CD4-positive, CD25-positive, alpha-beta regulatory T cell (primary cell): ENCODE measurements around the gene THBS1. TPM values are rescaled to one million over a fixed set of nuclear protein-coding genes. Genes with fewer than 3 reads are reported as not detected.

Experiments
- ATAC-seq, 2 donors: fragments of 150-1000 bp; cut with Tn5 transposase; one replicate each; pipeline ENCODE4 v1.10.0; 2021; ENCODE audit warnings: low read depth in 2 of 2, moderate number of reproducible peaks in 2 of 2, moderate library complexity in 1 of 2
- DNase-seq, 3 donors: peaks; one replicate each; pipeline versions ENCODE4 v3.0.0 to v3.0.0-alpha.2; 2012 to 2022; ENCODE audit warnings: mixed read lengths in 1 of 3
- H3K27ac ChIP-seq: one replicate; pipeline ENCODE4 v1.7.0; 2013; ENCODE audit warnings: mild to moderate bottlenecking, low read length; ENCODE audit not compliant: insufficient read depth, poor library complexity, severe bottlenecking
- H3K27me3 ChIP-seq: one replicate; pipeline ENCODE4 v1.7.0; 2013; ENCODE audit warnings: low read length; ENCODE audit not compliant: control insufficient read depth, insufficient read depth
- H3K36me3 ChIP-seq: one replicate; pipeline ENCODE4 v1.7.0; 2013; ENCODE audit warnings: mild to moderate bottlenecking, low read length, moderate library complexity; ENCODE audit not compliant: control insufficient read depth, insufficient read depth
- H3K4me1 ChIP-seq: 2 replicates; pipeline ENCODE4 v1.7.0; 2013; ENCODE audit warnings: mild to moderate bottlenecking, low read length; ENCODE audit not compliant: insufficient read depth, control insufficient read depth, poor library complexity, severe bottlenecking
- H3K4me3 ChIP-seq: one replicate; pipeline ENCODE4 v1.7.0; 2013; ENCODE audit warnings: low read depth, mild to moderate bottlenecking, low read length, moderate library complexity
- H3K9me3 ChIP-seq, 2 experiments: 1 replicate in 1 of 2; 2 replicates in 1 of 2; pipeline ENCODE4 v1.7.0; 2013; ENCODE audit warnings: low read length in 2 of 2, mild to moderate bottlenecking in 1 of 2, moderate library complexity in 1 of 2; ENCODE audit not compliant: control insufficient read depth in 2 of 2
- H3K27ac Mint-ChIP-seq, 3 donors: one replicate each; pipeline ENCODE4 v1.8.0; 2020 to 2022; ENCODE audit warnings: mild to moderate bottlenecking in 3 of 3, mixed read lengths in 3 of 3, moderate library complexity in 2 of 3
- H3K27me3 Mint-ChIP-seq: one replicate; pipeline ENCODE4 v1.8.0; 2022; ENCODE audit warnings: mild to moderate bottlenecking, mixed read lengths
- H3K36me3 Mint-ChIP-seq: one replicate; pipeline ENCODE4 v1.8.0; 2020; ENCODE audit warnings: mixed read lengths
- H3K4me1 Mint-ChIP-seq, 4 donors: one replicate each; pipeline ENCODE4 v1.8.0; 2020 to 2022; ENCODE audit warnings: mixed read lengths in 4 of 4, mild to moderate bottlenecking in 1 of 4
- H3K4me3 Mint-ChIP-seq, 4 donors: one replicate each; pipeline ENCODE4 v1.8.0; 2020 to 2022; ENCODE audit warnings: mild to moderate bottlenecking in 4 of 4, mixed read lengths in 4 of 4, moderate library complexity in 3 of 4
- H3K9me3 Mint-ChIP-seq, 7 donors: one replicate each; pipeline ENCODE4 v1.8.0; 2020 to 2022; ENCODE audit warnings: mixed read lengths in 7 of 7, mild to moderate bottlenecking in 3 of 7, moderate library complexity in 2 of 7
- polyA plus RNA-seq, 4 donors: library from polyadenylated mRNA; unstranded; fragments of 300-500 nt; fragmentation: Illumina TruSeq; gene quantifications; one replicate each; pipeline ENCODE4 v1.2.3, GENCODE V29; 2021
- total RNA-seq: library from RNA; stranded (reverse); gene quantifications from one replicate; pipeline ENCODE4 v1.2.3, GENCODE V29; 2022

Gene THBS1
- total and polyA plus RNA-seq, 5 donors from 2014 or later: 0.02 to 9.2 (median 0.05) TPM; not detected in 2

DNA sequence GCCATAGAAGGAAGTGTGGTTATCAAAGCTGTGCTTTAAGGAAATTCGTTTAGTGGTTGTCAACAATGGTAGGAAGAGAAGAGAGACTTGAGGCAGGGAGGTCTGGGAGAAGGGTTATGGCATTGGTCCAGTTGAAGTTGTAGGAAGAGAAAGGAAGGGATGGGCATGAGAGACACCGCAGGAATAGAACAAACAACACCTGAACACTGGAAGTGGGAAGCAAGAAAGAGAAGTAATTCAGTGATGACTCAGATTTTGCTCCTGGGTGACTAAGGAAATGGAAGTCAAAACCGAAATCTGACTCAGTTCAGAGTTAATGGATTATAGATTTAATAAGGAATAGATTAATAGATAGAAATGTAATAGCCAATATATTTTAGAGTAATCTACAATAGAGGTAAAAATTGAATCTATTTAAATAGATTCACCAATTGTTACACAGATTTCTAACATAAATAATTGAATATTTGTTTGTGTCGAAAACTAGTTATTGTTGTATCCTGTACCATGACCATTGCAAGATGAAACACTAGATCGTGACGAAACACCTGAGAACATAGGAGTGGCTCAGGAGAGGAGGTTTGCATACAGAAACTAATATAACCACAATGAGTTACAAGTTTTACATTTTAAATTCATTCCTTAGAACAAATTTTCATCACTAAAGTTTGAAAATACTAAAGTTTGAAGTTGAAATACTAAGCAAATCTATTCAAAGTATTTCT, 36.0 kb downstream of the THBS1 start:
- H3K9me3 Mint-ChIP-seq: peaks cover 1 to 31% (median 10%) of the 10 kb centered on the region in 7 donors
- H3K4me1 Mint-ChIP-seq: peaks cover 0 to under 1% (median 0%) of the 10 kb centered on the region in 4 donors
- no peaks in the 10 kb centered on the region for H3K36me3 ChIP-seq
- no peak overlapping the region for H3K27ac Mint-ChIP-seq
- H3K27ac ChIP-seq: no peak overlapping the region
- ATAC-seq (no peak), DNase-seq (no peak)
- H3K4me3 Mint-ChIP-seq: no peak overlapping the region
- H3K36me3 Mint-ChIP-seq: no peaks in the 10 kb centered on the region
- H3K4me1 ChIP-seq: no peaks in the 10 kb centered on the region
- H3K4me3 ChIP-seq: no peak overlapping the region
- peaks cover 25% of the 10 kb centered on the region for H3K27me3 Mint-ChIP-seq
- no peaks in the 10 kb centered on the region for H3K27me3 ChIP-seq
- H3K9me3 ChIP-seq: peaks cover 0 to 6% of the 10 kb centered on the region in 2 experiments

DNA sequence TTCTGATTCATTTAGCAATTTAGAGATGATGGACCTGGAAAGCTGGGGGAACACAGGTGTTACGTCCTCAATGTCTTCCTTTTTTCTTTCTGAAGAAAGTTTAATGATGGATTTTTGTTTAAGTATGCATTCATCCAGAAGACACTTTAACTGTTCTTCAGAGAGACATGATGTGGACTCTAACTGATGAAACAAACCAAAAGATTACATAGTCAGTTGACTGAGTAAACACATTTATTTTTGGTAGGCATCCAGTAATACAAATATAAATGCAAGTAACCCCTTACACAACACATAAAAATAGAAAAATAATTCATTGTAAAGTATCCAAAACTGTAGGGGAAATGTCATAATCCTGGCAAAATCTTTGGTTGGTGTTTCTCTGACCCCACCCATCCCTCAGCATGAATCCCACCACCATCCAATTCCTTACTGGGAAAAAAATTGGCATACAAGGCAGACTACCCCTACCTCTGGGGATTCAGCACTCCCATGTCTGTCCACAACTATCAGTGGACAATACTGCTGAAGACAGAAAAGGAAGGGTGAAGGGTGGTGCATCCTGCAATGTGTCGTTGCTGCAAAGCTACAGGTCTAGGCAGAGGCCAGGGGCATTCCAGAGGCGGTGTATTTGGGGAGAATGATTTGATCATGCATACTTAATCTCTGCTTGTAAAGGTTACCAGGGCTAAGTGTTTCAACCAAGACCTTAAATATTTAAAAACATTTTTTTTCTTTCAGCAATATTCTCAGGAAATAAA, 37.4 kb downstream of the THBS1 start:
- Histone ChIP-seq H3K27ac (no peak overlapping the region), H3K36me3 (no peaks in the 10 kb centered on the region), H3K4me3 (no peak overlapping the region), H3K9me3 (peaks cover 0 to 4% of the 10 kb centered on the region in 2 experiments), H3K27me3 (no peaks in the 10 kb centered on the region), H3K4me1 (peaks cover 4% of the 10 kb centered on the region)
- H3K4me3 Mint-ChIP-seq: no peak overlapping the region
- peaks cover 6 to 7% (median 7%) of the 10 kb centered on the region in 4 donors for H3K4me1 Mint-ChIP-seq
- no peak overlapping the region for H3K27ac Mint-ChIP-seq
- peaks cover 25% of the 10 kb centered on the region for H3K27me3 Mint-ChIP-seq
- no peaks in the 10 kb centered on the region for H3K36me3 Mint-ChIP-seq
- DNase-seq: no peak
- peaks cover 1 to 20% (median 8%) of the 10 kb centered on the region in 7 donors for H3K9me3 Mint-ChIP-seq
- no peak for ATAC-seq

DNA sequence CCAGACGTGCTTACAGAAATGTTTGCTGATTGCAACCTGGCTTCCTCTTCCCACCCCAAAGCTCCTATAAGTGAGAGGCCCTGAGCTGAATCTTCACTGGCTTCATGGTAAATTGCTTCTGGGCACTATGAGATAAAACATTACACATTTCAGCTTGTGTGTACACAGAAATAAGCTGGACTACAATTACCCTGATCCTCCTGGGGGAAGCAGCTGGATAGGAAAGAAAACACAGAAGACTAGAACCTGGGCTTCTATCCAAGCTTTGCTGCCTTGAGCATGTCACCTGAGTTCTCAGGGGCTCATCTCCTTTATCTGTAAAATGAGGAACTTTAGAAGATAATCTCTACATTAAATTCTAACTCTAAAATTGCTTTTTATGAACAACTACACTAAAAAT, 40.3 kb downstream of the THBS1 start:
- Mint-ChIP-seq H3K27me3 (peaks cover 22% of the 10 kb centered on the region), H3K27ac (no peak overlapping the region), H3K4me1 (peaks cover 27 to 37% (median 33%) of the 10 kb centered on the region in 4 donors), H3K36me3 (no peaks in the 10 kb centered on the region), H3K4me3 (no peak overlapping the region), H3K9me3 (peaks cover 0 to 8% (median 1%) of the 10 kb centered on the region in 7 donors)
- Histone ChIP-seq H3K9me3 (no peaks in the 10 kb centered on the region), H3K4me1 (peaks cover 34% of the 10 kb centered on the region), H3K36me3 (no peaks in the 10 kb centered on the region), H3K27ac (no peak overlapping the region), H3K4me3 (no peak overlapping the region), H3K27me3 (no peaks in the 10 kb centered on the region)
- no peak for ATAC-seq
- no peak for DNase-seq

- Histone ChIP-seq H3K36me3 (no peaks in the 10 kb centered on the region), H3K4me3 (no peak overlapping the region), H3K27ac (no peak overlapping the region), H3K4me1 (peaks cover 36% of the 10 kb centered on the region), H3K27me3 (no peaks in the 10 kb centered on the region), H3K9me3 (no peaks in the 10 kb centered on the region)
- Mint-ChIP-seq H3K27me3 (peaks cover 22% of the 10 kb centered on the region), H3K4me1 (peaks cover 27 to 44% (median 34%) of the 10 kb centered on the region in 4 donors), H3K27ac (peak overlapping the region in 1 of 3 donors; percentile 24), H3K36me3 (no peaks in the 10 kb centered on the region), H3K9me3 (peaks cover 0 to 8% (median 1%) of the 10 kb centered on the region in 7 donors), H3K4me3 (no peak overlapping the region)
- no peak for DNase-seq
- ATAC-seq: no peak
Observed at GRCh38 chr15:39621976-39622375, 41.1 kb downstream of the THBS1 start.

DNA sequence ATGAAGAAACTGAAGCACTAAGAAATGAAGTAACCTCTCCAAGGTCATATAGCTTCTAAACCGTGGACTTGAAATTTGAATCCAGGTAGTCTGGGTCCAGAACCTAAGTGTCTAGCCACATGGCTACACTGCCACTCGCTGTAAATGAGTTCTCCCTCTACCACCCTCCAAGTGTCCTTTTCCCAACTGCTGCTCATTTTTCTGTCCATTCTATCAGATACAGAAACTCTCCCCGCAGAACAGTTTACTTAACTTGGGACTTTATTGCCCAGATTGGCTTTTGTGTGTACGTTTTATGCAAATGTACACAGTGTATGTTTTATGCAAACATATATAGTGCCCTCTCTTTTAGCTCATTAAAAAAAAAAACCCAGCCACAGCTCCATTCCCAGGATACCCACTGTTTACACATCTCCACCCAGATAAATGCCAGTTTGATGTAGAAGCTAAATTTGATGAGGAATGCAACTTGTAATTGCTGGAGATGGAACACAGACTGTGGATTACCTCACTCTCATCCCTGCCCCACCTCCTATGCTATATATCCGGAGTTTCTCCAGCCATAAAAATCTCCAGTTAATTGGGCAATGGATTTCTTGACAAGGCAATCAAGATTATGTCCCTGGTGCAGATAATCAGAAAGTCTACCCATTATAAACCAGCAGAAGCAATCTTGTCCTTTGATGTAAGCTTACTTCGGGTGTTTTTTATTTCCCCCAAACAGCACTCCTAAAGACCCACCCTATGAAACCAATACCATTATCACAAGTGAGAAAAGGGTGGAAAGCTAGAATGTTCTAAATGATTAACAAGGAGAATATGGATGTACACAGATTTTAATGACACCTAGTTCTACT, 42.0 kb downstream of the THBS1 start:
- Mint-ChIP-seq H3K4me1 (peaks cover 27 to 52% (median 40%) of the 10 kb centered on the region in 4 donors), H3K36me3 (no peaks in the 10 kb centered on the region), H3K9me3 (peaks cover 0 to 8% (median 1%) of the 10 kb centered on the region in 7 donors), H3K4me3 (peak overlapping the region in 1 of 4 donors; percentile 18), H3K27ac (peak overlapping the region; percentile 16 to 95 (median 27)), H3K27me3 (peaks cover 14% of the 10 kb centered on the region)
- Histone ChIP-seq H3K4me3 (peak overlapping the region; percentile 14), H3K4me1 (peaks cover 37% of the 10 kb centered on the region), H3K27me3 (no peaks in the 10 kb centered on the region), H3K9me3 (no peaks in the 10 kb centered on the region), H3K27ac (peak overlapping the region; percentile 63), H3K36me3 (no peaks in the 10 kb centered on the region)
- ATAC-seq (no peak), DNase-seq (no peak)

DNA sequence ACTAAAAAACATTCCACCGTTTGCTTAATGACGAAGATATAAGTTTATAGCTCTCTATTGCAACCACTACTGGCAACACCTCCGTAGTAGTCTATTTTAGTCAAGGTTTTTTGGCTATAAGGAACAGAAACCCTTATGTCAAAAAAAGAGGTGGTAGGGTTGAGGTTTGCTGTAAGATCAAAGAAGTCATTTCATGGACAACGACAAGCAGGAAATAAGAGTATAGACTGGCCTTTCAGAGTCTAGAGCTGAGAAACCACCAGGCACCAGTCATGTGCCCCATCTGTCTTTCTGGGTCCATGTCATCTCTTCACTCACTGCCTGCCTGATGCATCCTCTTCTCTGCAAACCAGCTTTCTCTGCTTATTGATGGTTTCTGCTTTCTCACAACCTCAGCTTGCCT, 42.7 kb downstream of the THBS1 start:
- Histone ChIP-seq H3K9me3 (no peaks in the 10 kb centered on the region), H3K27me3 (no peaks in the 10 kb centered on the region), H3K4me3 (peak overlapping the region; percentile 14), H3K27ac (peak overlapping the region; percentile 63), H3K36me3 (no peaks in the 10 kb centered on the region), H3K4me1 (peaks cover 42% of the 10 kb centered on the region)
- H3K9me3 Mint-ChIP-seq: peaks cover 0 to 8% (median 1%) of the 10 kb centered on the region in 7 donors
- H3K36me3 Mint-ChIP-seq: no peaks in the 10 kb centered on the region
- H3K4me3 Mint-ChIP-seq: peak overlapping the region in 2 of 4 donors; percentile 18 to 58
- H3K27ac Mint-ChIP-seq: peak overlapping the region; percentile 90 to 99 (median 95)
- ATAC-seq: peak; percentile 66 to 68
- H3K4me1 Mint-ChIP-seq: peaks cover 27 to 58% (median 44%) of the 10 kb centered on the region in 4 donors
- H3K27me3 Mint-ChIP-seq: peaks cover 13% of the 10 kb centered on the region
- peak in 2 of 3 donors; percentile 37 to 87 for DNase-seq

GRCh38 chr15:39624806-39625205, 43.9 kb downstream of the THBS1 start:
- Mint-ChIP-seq H3K27me3 (peaks cover 8% of the 10 kb centered on the region), H3K9me3 (peaks cover 0 to 6% (median 1%) of the 10 kb centered on the region in 7 donors), H3K4me3 (peak overlapping the region; percentile 35 to 66 (median 52)), H3K4me1 (peaks cover 38 to 71% (median 54%) of the 10 kb centered on the region in 4 donors), H3K36me3 (no peaks in the 10 kb centered on the region), H3K27ac (peak overlapping the region; percentile 90 to 99 (median 95))
- Histone ChIP-seq H3K4me1 (peaks cover 55% of the 10 kb centered on the region), H3K27me3 (no peaks in the 10 kb centered on the region), H3K9me3 (no peaks in the 10 kb centered on the region), H3K4me3 (peak overlapping the region; percentile 57), H3K36me3 (no peaks in the 10 kb centered on the region), H3K27ac (peak overlapping the region; percentile 63)
- DNase-seq (peak; percentile 41 to 86 (median 44)), ATAC-seq (peak; percentile 77 to 79)
